Uterus (tissue), 2 donors: ENCODE results near the gene RBM12.

ENCODE experiments used
- CTCF ChIP-seq, 4 experiments: fragments of 200-600 bp in 2 of 4; fragments of 450-650 bp in 2 of 4; sonication (generic) in 2 of 4; IDR thresholded peaks; one replicate each; pipeline ENCODE4 v1.5.1; 2016 to 2019; ENCODE audit warnings: antibody characterized with exemption in 4 of 4, mild to moderate bottlenecking in 2 of 4, moderate library complexity in 1 of 4
- POLR2A ChIP-seq, 2 donors: fragments of 450-650 bp; IDR thresholded peaks; one replicate each; pipeline ENCODE4 v1.6.1; 2016; ENCODE audit warnings: antibody characterized with exemption in 2 of 2, mild to moderate bottlenecking in 1 of 2, moderate library complexity in 1 of 2

DNA sequence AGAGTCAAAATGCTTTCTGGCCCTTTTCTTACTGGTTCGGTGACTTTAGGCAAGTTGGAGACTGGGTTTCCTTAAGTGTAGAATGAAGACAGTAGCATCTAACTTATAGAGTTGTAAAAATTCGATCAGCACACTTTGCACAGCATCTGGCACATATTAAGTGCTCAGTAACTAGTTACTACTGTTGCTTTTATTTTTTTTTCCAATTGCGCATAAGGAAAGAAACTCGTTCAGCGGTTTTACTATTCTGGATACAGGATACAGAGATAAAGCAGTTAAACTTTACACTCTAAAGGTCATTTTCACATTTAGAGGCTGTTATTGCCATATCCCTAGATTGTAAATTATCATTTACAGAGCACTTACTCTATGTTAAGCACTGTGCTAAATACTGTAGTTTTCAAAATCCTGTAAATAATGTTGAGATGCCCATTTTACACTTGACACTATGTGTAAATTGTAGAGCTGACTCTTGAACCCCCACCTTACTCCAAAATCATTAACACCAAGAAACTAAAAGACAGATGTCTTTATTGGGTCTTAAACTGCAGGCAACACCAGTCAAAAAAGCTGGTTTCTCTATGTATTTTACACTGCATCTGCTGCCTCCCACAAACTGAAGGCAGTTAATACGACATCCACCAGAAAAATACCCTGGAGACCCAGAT, 35.4 kb upstream of the RBM12 start:
- TF ChIP-seq CTCF (IDR thresholded peaks at IDR 0.05) (no peak), POLR2A (IDR thresholded peaks at IDR 0.05) (no peak)
